Activated CD4-positive, alpha-beta T cell treated with anti-CD3 and anti-CD28 coated beads, Interleukin-2, amount 10 ng/mL, durations not matched to agents 24 days and 14 days (primary cell): ENCODE data around the gene SLC25A29. TPM values are rescaled to one million over a fixed set of nuclear protein-coding genes. Genes with fewer than 3 reads are reported as not detected.
"Not testable (repeated sequence)": the region's sequence is repeated elsewhere in the genome, so short reads cannot be mapped to it uniquely, and the experiment has no call there.

Experiments used
- DNase-seq: peaks from one replicate; pipeline ENCODE4 v3.0.0; 2022
- H3K27ac Mint-ChIP-seq: one replicate; pipeline ENCODE4 v1.8.0; 2022; ENCODE audit warnings: mild to moderate bottlenecking, mixed read lengths
- H3K27me3 Mint-ChIP-seq: one replicate; pipeline ENCODE4 v1.8.0; 2022; ENCODE audit warnings: mixed read lengths
- H3K36me3 Mint-ChIP-seq: one replicate; pipeline ENCODE4 v1.8.0; 2022; ENCODE audit warnings: low read depth, mild to moderate bottlenecking, mixed read lengths
- H3K4me1 Mint-ChIP-seq: one replicate; pipeline ENCODE4 v1.8.0; 2021; ENCODE audit warnings: mixed read lengths
- H3K4me3 Mint-ChIP-seq: one replicate; pipeline ENCODE4 v1.8.0; 2022; ENCODE audit warnings: mild to moderate bottlenecking, moderate library complexity, mixed read lengths
- H3K9me3 Mint-ChIP-seq: one replicate; pipeline ENCODE4 v1.8.0; 2021; ENCODE audit warnings: mixed read lengths
- intact Hi-C: fragments of 100-400 bp; cut with micrococcal nuclease; formaldehyde crosslinking; loops from one replicate; pipeline ENCODE4 v1.15.1; 2023
- total RNA-seq: library from RNA; stranded (reverse); gene quantifications from 2 replicates; pipeline ENCODE4 v1.2.3, GENCODE V29; 2022

Gene SLC25A29
- total RNA-seq, 1 donor from 2014 or later, result 16.4 TPM

GRCh38 chr14:100297320-100298300 is 8.6 kb downstream of the SLC25A29 start:
- no peaks in the 10 kb centered on the region for H3K27me3 Mint-ChIP-seq
- H3K9me3 Mint-ChIP-seq, result no peaks in the 10 kb centered on the region
- no peak overlapping the region for H3K27ac Mint-ChIP-seq
- no peak overlapping the region for H3K4me3 Mint-ChIP-seq
- H3K4me1 Mint-ChIP-seq, result no peaks in the 10 kb centered on the region
- H3K36me3 Mint-ChIP-seq, result no peaks in the 10 kb centered on the region
- intact Hi-C loops, result no loop called here
- no peak for DNase-seq

GRCh38 chr14:100296729-100297128 is 9.5 kb downstream of the SLC25A29 start:
- H3K4me1 Mint-ChIP-seq, H3K4me3 Mint-ChIP-seq, H3K27ac Mint-ChIP-seq, intact Hi-C loops, H3K27me3 Mint-ChIP-seq, H3K36me3 Mint-ChIP-seq, H3K9me3 Mint-ChIP-seq, DNase-seq: not testable (repeated sequence)

DNA sequence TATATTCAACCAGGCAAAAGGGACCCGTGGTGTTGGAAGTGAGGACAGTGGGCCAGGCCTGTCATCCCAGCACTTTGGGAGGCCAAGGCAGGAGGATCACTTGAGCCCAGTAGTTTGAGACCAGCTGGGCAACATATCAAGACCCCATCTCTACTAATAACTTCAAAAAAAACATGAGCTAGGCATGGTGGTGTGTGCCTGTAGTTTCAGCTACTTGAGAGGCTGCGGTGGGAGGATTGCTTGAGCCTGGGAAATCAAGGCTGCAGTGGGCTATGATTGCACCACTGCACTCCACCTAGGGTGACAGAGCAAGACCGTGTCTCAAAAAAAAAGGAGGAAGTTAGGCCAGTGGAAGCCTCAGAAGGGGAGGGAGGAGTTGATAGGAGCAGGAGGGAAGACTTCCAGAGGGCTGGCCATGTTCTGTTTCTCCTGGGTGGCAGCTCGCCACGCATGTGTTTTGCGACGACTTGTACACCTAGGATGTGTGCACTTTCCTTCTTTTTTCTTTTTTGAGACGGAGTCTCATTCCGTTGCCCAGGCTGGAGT is 10.1 kb downstream of the SLC25A29 start:
- no peak overlapping the region for H3K4me3 Mint-ChIP-seq
- no peak for DNase-seq
- no peak overlapping the region for H3K27ac Mint-ChIP-seq
- no peaks in the 10 kb centered on the region for H3K9me3 Mint-ChIP-seq
- intact Hi-C loops, result no loop called here
- H3K36me3 Mint-ChIP-seq, result no peaks in the 10 kb centered on the region
- no peaks in the 10 kb centered on the region for H3K27me3 Mint-ChIP-seq
- H3K4me1 Mint-ChIP-seq, result no peaks in the 10 kb centered on the region

DNA sequence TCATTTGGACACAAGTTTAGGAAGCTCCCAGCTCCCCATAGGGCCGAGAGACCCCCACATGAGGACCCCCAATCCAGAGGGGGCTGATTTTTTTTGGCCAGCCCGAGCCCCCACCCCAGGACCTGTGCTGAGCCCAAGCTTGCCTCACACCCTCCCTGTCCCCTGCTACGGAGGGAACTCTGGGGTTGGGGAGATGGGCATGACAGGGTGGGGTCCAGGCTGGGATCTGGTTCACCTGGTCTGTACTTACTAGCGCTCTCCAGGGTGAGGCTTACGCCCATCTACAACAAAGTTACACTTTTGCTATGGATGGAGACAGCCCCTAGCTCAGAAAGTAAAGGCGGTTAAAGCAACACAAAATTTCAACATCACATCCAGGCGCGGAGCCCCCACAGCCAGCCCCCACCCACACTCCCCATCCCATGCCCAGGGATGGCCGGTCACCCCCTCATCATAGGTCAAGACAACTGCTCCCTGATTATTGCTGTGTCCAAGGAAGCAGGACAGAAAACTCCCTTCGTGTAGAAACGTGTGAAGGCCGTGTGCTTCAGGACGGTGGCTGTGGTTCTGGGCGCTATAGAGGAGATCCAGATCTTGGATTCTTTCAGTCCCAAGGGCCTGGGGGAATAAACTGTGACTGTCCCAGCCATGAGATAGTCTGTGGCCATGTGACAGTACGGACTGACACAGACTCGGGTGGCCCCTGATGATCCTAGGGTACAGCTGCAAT is 10.7 kb downstream of the SLC25A29 start:
- no peak overlapping the region for H3K27ac Mint-ChIP-seq
- H3K9me3 Mint-ChIP-seq, result no peaks in the 10 kb centered on the region
- H3K4me3 Mint-ChIP-seq, result no peak overlapping the region
- intact Hi-C loops, result no loop called here
- no peaks in the 10 kb centered on the region for H3K36me3 Mint-ChIP-seq
- no peak for DNase-seq
- no peaks in the 10 kb centered on the region for H3K27me3 Mint-ChIP-seq
- no peaks in the 10 kb centered on the region for H3K4me1 Mint-ChIP-seq

DNA sequence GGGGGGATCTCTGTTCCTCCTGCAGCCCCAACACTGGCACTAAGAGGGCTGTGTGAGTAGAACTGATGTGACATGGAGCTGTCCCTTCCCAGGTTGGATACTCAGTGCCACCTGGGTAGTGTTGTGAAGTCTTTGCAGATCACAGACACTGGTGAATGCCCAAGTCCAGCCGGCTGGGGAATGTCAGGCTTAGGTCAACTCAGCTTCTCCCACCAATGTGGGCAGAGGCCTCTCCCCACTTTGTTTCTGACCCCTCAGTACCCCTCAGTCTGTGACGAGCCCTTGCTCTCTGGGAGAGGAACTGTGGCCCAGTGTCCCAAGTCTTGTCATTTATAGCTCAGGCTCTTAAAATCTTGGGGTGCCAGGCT is 11.3 kb downstream of the SLC25A29 start:
- intact Hi-C loops, result no loop called here
- no peaks in the 10 kb centered on the region for H3K9me3 Mint-ChIP-seq
- no peaks in the 10 kb centered on the region for H3K4me1 Mint-ChIP-seq
- no peak for DNase-seq
- no peaks in the 10 kb centered on the region for H3K36me3 Mint-ChIP-seq
- no peak overlapping the region for H3K27ac Mint-ChIP-seq
- no peak overlapping the region for H3K4me3 Mint-ChIP-seq
- no peaks in the 10 kb centered on the region for H3K27me3 Mint-ChIP-seq

GRCh38 chr14:100294213-100294962 is 11.9 kb downstream of the SLC25A29 start:
- intact Hi-C loops, result no loop called here
- H3K4me1 Mint-ChIP-seq, result no peaks in the 10 kb centered on the region
- H3K27ac Mint-ChIP-seq, result no peak overlapping the region
- no peak for DNase-seq
- no peaks in the 10 kb centered on the region for H3K9me3 Mint-ChIP-seq
- H3K36me3 Mint-ChIP-seq, result no peaks in the 10 kb centered on the region
- no peaks in the 10 kb centered on the region for H3K27me3 Mint-ChIP-seq
- H3K4me3 Mint-ChIP-seq, result no peak overlapping the region

DNA sequence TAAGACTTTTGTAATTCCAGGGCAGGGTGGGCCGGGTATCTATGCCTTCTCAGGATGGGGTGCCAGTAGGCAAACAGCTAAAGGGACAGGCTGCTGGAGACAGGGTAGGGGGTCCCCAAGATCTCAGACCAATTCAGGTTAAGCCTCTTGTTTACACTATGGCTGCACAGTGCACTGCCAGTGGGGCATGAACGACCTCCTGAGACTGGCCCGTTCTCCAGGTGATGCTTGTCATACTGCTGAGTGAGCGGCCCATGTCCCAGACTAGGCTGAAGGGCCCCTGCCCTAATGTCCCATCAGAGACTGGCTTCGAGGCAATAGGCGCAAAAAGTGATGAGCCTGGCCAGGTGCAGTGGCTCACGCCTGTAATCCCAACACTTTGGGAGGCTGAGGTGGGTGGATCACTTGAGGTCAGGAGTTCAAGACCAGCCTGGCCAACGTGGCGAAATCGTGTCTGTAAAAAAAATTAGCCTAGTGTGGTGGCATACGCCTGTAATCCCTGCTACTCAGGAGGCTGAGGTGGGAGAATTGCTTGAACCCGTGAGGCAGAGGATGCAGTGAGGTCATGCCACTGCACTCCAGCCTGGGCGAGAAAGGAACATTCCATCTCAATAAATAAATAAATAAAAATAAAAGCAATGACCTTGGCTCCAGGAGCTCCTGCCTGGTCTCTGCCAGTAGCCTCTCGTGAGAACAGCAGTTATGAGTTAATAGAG is 12.6 kb downstream of the SLC25A29 start:
- intact Hi-C loops, result no loop called here
- no peaks in the 10 kb centered on the region for H3K36me3 Mint-ChIP-seq
- no peaks in the 10 kb centered on the region for H3K9me3 Mint-ChIP-seq
- no peaks in the 10 kb centered on the region for H3K27me3 Mint-ChIP-seq
- no peak for DNase-seq
- H3K27ac Mint-ChIP-seq, result no peak overlapping the region
- H3K4me3 Mint-ChIP-seq, result no peak overlapping the region
- no peaks in the 10 kb centered on the region for H3K4me1 Mint-ChIP-seq

DNA sequence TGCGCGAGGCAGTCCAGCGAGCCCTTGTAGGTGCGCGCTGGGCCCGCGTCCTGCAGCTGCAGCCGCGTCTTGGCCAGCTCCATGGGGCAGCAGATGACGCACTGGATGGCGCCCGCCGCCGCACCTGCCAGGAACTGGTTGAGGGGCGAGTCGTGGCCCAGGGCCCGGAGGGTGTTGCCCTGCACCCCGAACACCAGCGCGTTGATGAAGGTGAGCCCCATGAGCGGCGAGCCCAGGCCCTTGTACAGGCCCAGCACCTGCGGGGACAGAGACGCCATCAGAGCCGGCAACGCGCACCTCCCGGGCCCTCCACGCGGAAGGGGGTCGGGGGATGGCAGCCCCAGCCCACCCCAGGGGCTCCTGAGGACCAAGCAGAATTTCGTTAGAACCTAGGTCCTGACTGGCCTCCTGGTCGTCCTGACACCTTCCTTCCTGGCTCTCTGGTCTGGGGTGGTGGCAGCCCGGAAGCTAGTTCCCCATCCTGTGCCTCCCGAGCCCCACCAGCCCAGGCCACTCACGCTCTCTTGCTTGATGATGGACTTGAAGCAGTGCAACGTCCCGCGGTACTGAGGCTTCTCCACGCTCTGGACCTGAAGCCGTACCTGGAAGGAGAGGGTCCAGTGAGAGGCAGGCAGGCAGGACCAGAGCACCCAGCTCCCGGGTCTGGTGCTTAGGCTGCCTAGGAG is 13.3 kb downstream of the SLC25A29 start:
- Mint-ChIP-seq H3K9me3 (no peaks in the 10 kb centered on the region), H3K4me1 (no peaks in the 10 kb centered on the region), H3K27me3 (no peaks in the 10 kb centered on the region), H3K36me3 (no peaks in the 10 kb centered on the region), H3K27ac (no peak overlapping the region), H3K4me3 (no peak overlapping the region)
- intact Hi-C loops, result no loop called here
- no peak for DNase-seq

DNA sequence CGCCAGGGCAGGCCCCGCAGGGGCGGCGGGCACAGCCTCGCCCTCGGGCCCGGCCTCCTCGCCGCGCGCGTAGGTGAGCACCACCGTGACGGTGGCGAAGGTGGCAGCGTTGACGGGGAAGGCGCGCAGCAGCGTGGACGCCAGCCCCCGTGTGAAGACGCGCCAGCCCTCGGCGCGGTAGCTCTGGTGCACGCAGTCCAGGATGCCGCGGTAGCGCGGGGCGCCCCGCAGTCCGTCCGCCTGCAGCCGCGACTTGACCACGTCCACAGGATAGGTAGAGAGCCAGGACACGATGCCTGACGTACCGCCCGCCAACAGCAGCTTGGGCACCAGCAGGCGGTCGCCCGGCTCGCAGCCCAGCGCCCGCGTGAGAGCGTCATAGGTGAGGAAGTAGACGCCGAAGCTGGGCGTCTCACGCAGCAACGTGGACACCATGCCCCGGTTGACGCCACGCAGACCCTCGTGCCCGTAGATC is 13.9 kb downstream of the SLC25A29 start:
- Mint-ChIP-seq H3K4me1 (no peaks in the 10 kb centered on the region), H3K36me3 (no peaks in the 10 kb centered on the region), H3K4me3 (no peak overlapping the region), H3K9me3 (no peaks in the 10 kb centered on the region), H3K27me3 (no peaks in the 10 kb centered on the region), H3K27ac (no peak overlapping the region)
- intact Hi-C loops, result no loop called here
- DNase-seq, result no peak

DNA sequence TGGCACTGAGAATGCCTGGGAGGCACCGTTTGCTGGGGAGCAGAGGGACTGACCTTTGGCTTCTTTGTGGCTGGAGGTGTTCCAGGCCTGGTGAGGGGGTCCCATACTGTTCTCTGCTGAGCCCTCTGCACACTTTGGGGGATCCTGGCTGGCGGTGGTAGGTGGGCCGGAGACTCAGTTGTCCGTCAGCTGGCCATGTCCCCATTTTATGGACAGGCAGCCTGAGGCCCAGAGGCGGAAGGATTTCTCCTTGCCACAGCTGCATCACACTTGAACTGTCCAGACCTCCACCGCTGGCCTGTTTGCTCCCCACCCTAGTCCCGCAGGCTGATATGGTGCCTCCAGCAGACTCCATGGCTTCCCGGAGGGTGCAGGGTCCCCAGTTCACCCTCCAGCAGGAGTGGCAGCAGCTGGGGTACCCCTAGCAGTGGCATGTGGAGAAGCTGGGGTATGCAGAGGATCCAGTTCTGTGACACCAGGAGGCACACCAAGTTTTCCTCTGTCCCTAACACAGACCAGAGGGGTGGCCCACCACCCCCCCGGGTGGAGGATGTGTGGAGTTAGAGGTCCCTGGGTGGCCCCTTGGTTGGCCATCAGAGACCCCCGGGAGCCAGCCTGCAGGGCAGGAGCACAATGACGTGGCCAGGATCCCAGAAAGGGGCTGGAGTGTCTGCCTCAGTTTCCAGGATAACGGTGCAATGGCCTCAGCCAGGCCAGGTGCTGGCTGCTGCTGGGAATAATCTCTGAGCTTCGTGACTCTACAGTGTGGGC is 14.8 kb downstream of the SLC25A29 start:
- intact Hi-C loops, result no loop called here
- H3K9me3 Mint-ChIP-seq, result no peaks in the 10 kb centered on the region
- H3K4me1 Mint-ChIP-seq, result no peaks in the 10 kb centered on the region
- H3K27me3 Mint-ChIP-seq, result no peaks in the 10 kb centered on the region
- H3K36me3 Mint-ChIP-seq, result no peaks in the 10 kb centered on the region
- no peak for DNase-seq
- no peak overlapping the region for H3K4me3 Mint-ChIP-seq
- no peak overlapping the region for H3K27ac Mint-ChIP-seq

- DNase-seq, result no peak
- H3K4me1 Mint-ChIP-seq, result peaks cover 4% of the 10 kb centered on the region
- no peak overlapping the region for H3K4me3 Mint-ChIP-seq
- intact Hi-C loops, result no loop called here
- no peaks in the 10 kb centered on the region for H3K36me3 Mint-ChIP-seq
- H3K27me3 Mint-ChIP-seq, result no peaks in the 10 kb centered on the region
- H3K27ac Mint-ChIP-seq, result no peak overlapping the region
- H3K9me3 Mint-ChIP-seq, result no peaks in the 10 kb centered on the region
Observed at GRCh38 chr14:100290607-100291304, 15.5 kb downstream of the SLC25A29 start.
